Glutamatergic neuron (in vitro differentiated cells): ENCODE results near the gene SNRNP25. TPM values are rescaled to one million over a fixed set of nuclear protein-coding genes. Genes with fewer than 3 reads are reported as not detected.

ENCODE experiments used
- DNase-seq: peaks from one replicate; pipeline ENCODE4 v3.0.0; 2022
- H3K27ac Mint-ChIP-seq: one replicate; pipeline ENCODE4 v1.8.0; 2020; ENCODE audit warnings: mild to moderate bottlenecking, mixed read lengths, inconsistent platforms; ENCODE audit not compliant: unreplicated experiment
- H3K27me3 Mint-ChIP-seq: one replicate; pipeline ENCODE4 v1.8.0; 2020; ENCODE audit warnings: mild to moderate bottlenecking, moderate library complexity, mixed read lengths, inconsistent platforms; ENCODE audit not compliant: unreplicated experiment
- H3K36me3 Mint-ChIP-seq: one replicate; pipeline ENCODE4 v1.8.0; 2020; ENCODE audit warnings: mild to moderate bottlenecking, mixed read lengths, inconsistent platforms; ENCODE audit not compliant: unreplicated experiment
- H3K4me1 Mint-ChIP-seq: one replicate; pipeline ENCODE4 v1.8.0; 2020; ENCODE audit warnings: mild to moderate bottlenecking, low read depth, mixed read lengths, inconsistent platforms; ENCODE audit not compliant: unreplicated experiment
- H3K4me3 Mint-ChIP-seq: one replicate; pipeline ENCODE4 v1.8.0; 2020; ENCODE audit warnings: mild to moderate bottlenecking, mixed read lengths, inconsistent platforms; ENCODE audit not compliant: unreplicated experiment
- H3K9me3 Mint-ChIP-seq: one replicate; pipeline ENCODE4 v1.8.0; 2020; ENCODE audit warnings: mild to moderate bottlenecking, moderate library complexity, mixed read lengths, inconsistent platforms; ENCODE audit not compliant: unreplicated experiment
- total RNA-seq: library from RNA; stranded (reverse); fragmentation: NEBNext Ultra II Directional; extraction: Animal tissue kit (Norgen Biotek cat#: 25700); gene quantifications from one replicate; pipeline ENCODE4 v1.2.1, GENCODE V29; 2021; ENCODE audit not compliant: unreplicated experiment
- TF ChIP-seq, protein P1 (sequence below): fragments of 200-600 bp; sonication (generic); IDR thresholded peaks from one replicate; pipeline ENCODE4 v1.5.0; 2021; ENCODE audit not compliant: partially characterized antibody, unreplicated experiment

The SNRNP25 gene
- total RNA-seq, 1 donor from 2014 or later, result 21.5 TPM

- Mint-ChIP-seq H3K9me3 (peaks cover 3% of the 10 kb centered on the region), H3K4me3 (no peak overlapping the region), H3K36me3 (peaks cover 6% of the 10 kb centered on the region), H3K27me3 (peaks cover 8% of the 10 kb centered on the region), H3K27ac (no peak overlapping the region), H3K4me1 (peaks cover 5% of the 10 kb centered on the region)
- no peak for DNase-seq
- TF ChIP-seq, protein P1, sequence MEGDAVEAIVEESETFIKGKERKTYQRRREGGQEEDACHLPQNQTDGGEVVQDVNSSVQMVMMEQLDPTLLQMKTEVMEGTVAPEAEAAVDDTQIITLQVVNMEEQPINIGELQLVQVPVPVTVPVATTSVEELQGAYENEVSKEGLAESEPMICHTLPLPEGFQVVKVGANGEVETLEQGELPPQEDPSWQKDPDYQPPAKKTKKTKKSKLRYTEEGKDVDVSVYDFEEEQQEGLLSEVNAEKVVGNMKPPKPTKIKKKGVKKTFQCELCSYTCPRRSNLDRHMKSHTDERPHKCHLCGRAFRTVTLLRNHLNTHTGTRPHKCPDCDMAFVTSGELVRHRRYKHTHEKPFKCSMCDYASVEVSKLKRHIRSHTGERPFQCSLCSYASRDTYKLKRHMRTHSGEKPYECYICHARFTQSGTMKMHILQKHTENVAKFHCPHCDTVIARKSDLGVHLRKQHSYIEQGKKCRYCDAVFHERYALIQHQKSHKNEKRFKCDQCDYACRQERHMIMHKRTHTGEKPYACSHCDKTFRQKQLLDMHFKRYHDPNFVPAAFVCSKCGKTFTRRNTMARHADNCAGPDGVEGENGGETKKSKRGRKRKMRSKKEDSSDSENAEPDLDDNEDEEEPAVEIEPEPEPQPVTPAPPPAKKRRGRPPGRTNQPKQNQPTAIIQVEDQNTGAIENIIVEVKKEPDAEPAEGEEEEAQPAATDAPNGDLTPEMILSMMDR, result no peak
Observed at GRCh38 chr16:63466-63865, 9.8 kb downstream of the SNRNP25 start.

- TF ChIP-seq, protein P1, result no peak
- peaks cover 6% of the 10 kb centered on the region for H3K36me3 Mint-ChIP-seq
- peaks cover 3% of the 10 kb centered on the region for H3K9me3 Mint-ChIP-seq
- no peak for DNase-seq
- H3K27ac Mint-ChIP-seq, result no peak overlapping the region
- no peak overlapping the region for H3K4me3 Mint-ChIP-seq
- peaks cover 7% of the 10 kb centered on the region for H3K27me3 Mint-ChIP-seq
- peaks cover 7% of the 10 kb centered on the region for H3K4me1 Mint-ChIP-seq
Observed at GRCh38 chr16:63998-64913, 10.6 kb downstream of the SNRNP25 start.

DNA sequence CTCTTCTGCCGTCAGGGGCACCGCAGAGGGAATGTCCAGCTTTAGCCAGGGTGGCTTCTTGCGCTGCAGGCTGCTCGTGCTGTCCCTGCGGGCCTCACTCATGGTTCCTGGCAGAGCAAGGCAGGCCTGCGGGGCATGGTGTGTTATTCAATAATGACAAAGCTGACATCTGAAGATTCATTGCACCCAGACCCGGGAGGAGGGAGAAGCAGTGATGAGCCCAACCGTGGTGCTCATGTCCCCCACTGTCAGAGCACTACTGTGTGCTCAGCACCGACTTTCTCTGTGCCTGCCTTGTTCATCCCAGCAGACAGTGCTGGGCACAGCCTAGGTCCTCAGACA, 11.3 kb downstream of the SNRNP25 start:
- Mint-ChIP-seq H3K9me3 (peaks cover 7% of the 10 kb centered on the region), H3K36me3 (peaks cover 6% of the 10 kb centered on the region), H3K4me3 (no peak overlapping the region), H3K27me3 (peaks cover 10% of the 10 kb centered on the region), H3K4me1 (peaks cover 11% of the 10 kb centered on the region), H3K27ac (no peak overlapping the region)
- TF ChIP-seq, protein P1, result no peak
- no peak for DNase-seq

DNA sequence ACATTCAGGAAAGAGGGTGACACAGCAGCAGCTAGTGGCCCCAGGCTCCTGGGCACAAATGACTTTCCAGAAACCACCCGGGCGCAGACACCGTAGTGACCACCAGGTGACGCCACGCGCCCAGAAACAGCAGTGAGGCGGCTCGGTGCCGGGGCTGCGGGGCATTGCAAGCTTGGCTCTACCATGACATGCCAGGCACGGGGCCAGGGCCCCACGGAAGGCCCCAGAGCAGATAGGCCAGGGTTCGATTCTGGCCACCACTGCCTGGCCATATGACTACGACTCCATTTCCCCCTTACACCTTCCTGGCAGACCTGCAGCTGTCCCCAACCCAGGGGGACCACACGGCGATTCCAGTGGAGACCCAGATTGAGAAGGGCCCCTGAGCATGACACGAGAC, 12.1 kb downstream of the SNRNP25 start:
- peak; percentile 94 for DNase-seq
- Mint-ChIP-seq H3K27me3 (peaks cover 7% of the 10 kb centered on the region), H3K9me3 (peaks cover 7% of the 10 kb centered on the region), H3K36me3 (peaks cover 2% of the 10 kb centered on the region), H3K4me1 (peaks cover 11% of the 10 kb centered on the region), H3K27ac (no peak overlapping the region), H3K4me3 (no peak overlapping the region)
- TF ChIP-seq, protein P1, result peak; percentile 92
